Measurements from ENCODE around the gene LYPLAL1.
"Not testable (repeated sequence)": the region's sequence is repeated elsewhere in the genome, so short reads cannot be mapped to it uniquely, and the experiment has no call there.

Gene LYPLAL1

GRCh38 chr1:219232890-219233289 lies 59.2 kb downstream of the LYPLAL1 start:
- Histone ChIP-seq H3K4me1 (ENCODE audit: control insufficient read depth in 1 of 2, insufficient read depth in 2 of 2, low read length in 2 of 2) (no peaks in the 10 kb centered on the region), H3K9me3 (ENCODE audit: control insufficient read depth in 1 of 2, low read length in 2 of 2) (no peaks in the 10 kb centered on the region), H3K36me3 (ENCODE audit: control insufficient read depth in 1 of 2, insufficient read depth in 2 of 2, low read length in 2 of 2) (no peaks in the 10 kb centered on the region), H3K27ac (ENCODE audit: low read depth, low read length) (no peak overlapping the region), H3K9ac (ENCODE audit: low read depth in 1 of 2, low read length in 2 of 2) (no peak overlapping the region), H3K27me3 (ENCODE audit: control insufficient read depth in 1 of 2, insufficient read depth in 2 of 2, low read length in 2 of 2) (no peaks in the 10 kb centered on the region), H3K4me3 (ENCODE audit: low read depth in 1 of 2, low read length in 2 of 2) (no peak overlapping the region)

GRCh38 chr1:219235903-219236481 lies 62.3 kb downstream of the LYPLAL1 start:
- Histone ChIP-seq H3K4me1 (ENCODE audit: control insufficient read depth in 1 of 2, insufficient read depth in 2 of 2, low read length in 2 of 2) (no peaks in the 10 kb centered on the region), H3K9ac (ENCODE audit: low read depth in 1 of 2, low read length in 2 of 2) (no peak overlapping the region), H3K9me3 (ENCODE audit: control insufficient read depth in 1 of 2, low read length in 2 of 2) (no peaks in the 10 kb centered on the region), H3K36me3 (ENCODE audit: control insufficient read depth in 1 of 2, insufficient read depth in 2 of 2, low read length in 2 of 2) (no peaks in the 10 kb centered on the region), H3K27ac (ENCODE audit: low read depth, low read length) (no peak overlapping the region), H3K27me3 (ENCODE audit: control insufficient read depth in 1 of 2, insufficient read depth in 2 of 2, low read length in 2 of 2) (no peaks in the 10 kb centered on the region), H3K4me3 (ENCODE audit: low read depth in 1 of 2, low read length in 2 of 2) (no peak overlapping the region)

DNA sequence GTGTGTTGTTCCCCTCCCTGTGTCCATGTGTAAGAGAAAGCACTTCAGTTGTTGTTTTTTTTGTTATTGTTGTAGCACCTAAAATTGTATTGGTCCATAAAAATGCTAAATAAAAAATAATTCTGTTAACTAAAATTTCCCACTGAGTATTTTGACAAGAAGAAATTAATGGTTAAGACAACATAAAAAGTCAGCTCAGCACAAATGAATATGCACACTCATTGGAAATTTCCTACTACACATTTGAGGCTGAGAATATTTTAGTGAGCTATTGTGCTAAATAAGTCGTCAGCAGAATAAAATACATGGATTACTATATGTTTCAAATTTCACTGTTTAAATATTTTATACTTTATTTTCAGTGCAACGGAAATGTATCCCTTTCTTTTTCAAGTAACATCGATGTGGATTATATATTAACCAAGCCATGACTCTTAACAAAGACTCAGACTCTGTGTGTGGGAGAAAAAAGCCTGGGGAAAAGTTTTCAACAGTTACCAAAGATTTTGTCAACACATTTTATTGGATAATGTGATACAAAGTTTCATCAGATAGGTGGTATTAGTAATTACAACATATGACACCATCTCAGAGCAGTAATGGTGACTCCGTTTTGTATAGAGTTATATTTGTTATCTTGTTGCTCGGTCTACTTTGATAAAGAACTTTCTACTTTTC lies 63.4 kb downstream of the LYPLAL1 start:
- H3K9ac ChIP-seq (ENCODE audit: low read depth in 1 of 2, low read length in 2 of 2) = no peak overlapping the region
- no peaks in the 10 kb centered on the region for H3K27me3 ChIP-seq (ENCODE audit: control insufficient read depth in 1 of 2, insufficient read depth in 2 of 2, low read length in 2 of 2)
- no peaks in the 10 kb centered on the region for H3K36me3 ChIP-seq (ENCODE audit: control insufficient read depth in 1 of 2, insufficient read depth in 2 of 2, low read length in 2 of 2)
- H3K4me1 ChIP-seq (ENCODE audit: control insufficient read depth in 1 of 2, insufficient read depth in 2 of 2, low read length in 2 of 2) = no peaks in the 10 kb centered on the region
- H3K27ac ChIP-seq (ENCODE audit: low read depth, low read length) = no peak overlapping the region
- no peaks in the 10 kb centered on the region for H3K9me3 ChIP-seq (ENCODE audit: control insufficient read depth in 1 of 2, low read length in 2 of 2)
- no peak overlapping the region for H3K4me3 ChIP-seq (ENCODE audit: low read depth in 1 of 2, low read length in 2 of 2)

DNA sequence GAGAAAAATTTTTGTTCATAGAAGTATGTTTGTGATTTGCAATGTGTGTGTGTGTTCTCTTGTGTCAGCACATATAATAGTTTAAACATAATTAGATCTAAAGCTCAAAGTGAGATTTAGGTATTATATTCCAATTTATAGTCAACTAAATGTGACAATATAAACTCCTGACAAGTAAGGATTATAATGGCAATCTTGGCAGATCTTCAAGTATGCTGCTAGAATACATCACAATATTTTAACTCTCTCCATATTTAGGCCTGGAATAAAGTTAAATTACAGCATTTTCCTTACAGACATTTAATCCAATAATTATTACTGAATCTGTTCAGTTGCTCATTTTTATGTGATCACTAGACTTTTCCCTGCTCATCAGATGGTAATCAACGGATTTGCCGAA lies 65.8 kb downstream of the LYPLAL1 start:
- no peaks in the 10 kb centered on the region for H3K27me3 ChIP-seq (ENCODE audit: control insufficient read depth in 1 of 2, insufficient read depth in 2 of 2, low read length in 2 of 2)
- no peaks in the 10 kb centered on the region for H3K9me3 ChIP-seq (ENCODE audit: control insufficient read depth in 1 of 2, low read length in 2 of 2)
- no peak overlapping the region for H3K4me3 ChIP-seq (ENCODE audit: low read depth in 1 of 2, low read length in 2 of 2)
- no peaks in the 10 kb centered on the region for H3K4me1 ChIP-seq (ENCODE audit: control insufficient read depth in 1 of 2, insufficient read depth in 2 of 2, low read length in 2 of 2)
- no peak overlapping the region for H3K27ac ChIP-seq (ENCODE audit: low read depth, low read length)
- H3K36me3 ChIP-seq (ENCODE audit: control insufficient read depth in 1 of 2, insufficient read depth in 2 of 2, low read length in 2 of 2) = no peaks in the 10 kb centered on the region
- H3K9ac ChIP-seq (ENCODE audit: low read depth in 1 of 2, low read length in 2 of 2) = no peak overlapping the region

DNA sequence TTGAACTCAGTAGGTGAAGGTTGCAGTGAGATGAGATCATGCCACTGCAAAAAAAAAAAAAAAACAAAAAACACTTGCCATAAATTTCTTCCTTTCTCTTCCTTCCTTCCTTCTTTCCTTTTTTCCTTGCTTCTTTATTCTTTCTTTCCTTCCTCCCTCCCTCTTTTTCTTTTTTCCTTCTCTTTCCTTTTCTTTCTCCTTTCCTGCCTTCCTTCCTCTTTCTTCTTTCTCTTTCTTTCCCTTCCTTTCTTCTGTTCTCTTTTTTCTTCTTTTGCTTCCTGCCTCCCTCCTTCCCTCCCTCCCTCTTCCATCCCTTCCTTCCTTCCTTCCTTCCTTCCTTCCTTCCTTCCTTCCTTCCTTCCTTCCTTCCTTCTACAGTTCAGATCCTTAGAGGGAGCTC lies 71.2 kb downstream of the LYPLAL1 start:
- no peaks in the 10 kb centered on the region for H3K4me1 ChIP-seq (ENCODE audit: control insufficient read depth in 1 of 2, insufficient read depth in 2 of 2, low read length in 2 of 2)
- no peak overlapping the region for H3K4me3 ChIP-seq (ENCODE audit: low read depth in 1 of 2, low read length in 2 of 2)
- H3K27ac ChIP-seq (ENCODE audit: low read depth, low read length) = no peak overlapping the region
- H3K9ac ChIP-seq (ENCODE audit: low read depth in 1 of 2, low read length in 2 of 2) = no peak overlapping the region
- H3K27me3 ChIP-seq (ENCODE audit: control insufficient read depth in 1 of 2, insufficient read depth in 2 of 2, low read length in 2 of 2) = no peaks in the 10 kb centered on the region
- no peaks in the 10 kb centered on the region for H3K9me3 ChIP-seq (ENCODE audit: control insufficient read depth in 1 of 2, low read length in 2 of 2)
- H3K36me3 ChIP-seq (ENCODE audit: control insufficient read depth in 1 of 2, insufficient read depth in 2 of 2, low read length in 2 of 2) = no peaks in the 10 kb centered on the region

- no peaks in the 10 kb centered on the region for H3K4me1 ChIP-seq (ENCODE audit: control insufficient read depth in 1 of 2, insufficient read depth in 2 of 2, low read length in 2 of 2)
- H3K9ac ChIP-seq (ENCODE audit: low read depth in 1 of 2, low read length in 2 of 2) = no peak overlapping the region
- no peak overlapping the region for H3K4me3 ChIP-seq (ENCODE audit: low read depth in 1 of 2, low read length in 2 of 2)
- H3K27ac ChIP-seq (ENCODE audit: low read depth, low read length) = no peak overlapping the region
- no peaks in the 10 kb centered on the region for H3K36me3 ChIP-seq (ENCODE audit: control insufficient read depth in 1 of 2, insufficient read depth in 2 of 2, low read length in 2 of 2)
- peaks cover 0 to 6% of the 10 kb centered on the region in 2 donors for H3K9me3 ChIP-seq (ENCODE audit: control insufficient read depth in 1 of 2, low read length in 2 of 2)
- H3K27me3 ChIP-seq (ENCODE audit: control insufficient read depth in 1 of 2, insufficient read depth in 2 of 2, low read length in 2 of 2) = no peaks in the 10 kb centered on the region
Observed at GRCh38 chr1:219247441-219247840, 73.8 kb downstream of the LYPLAL1 start.

DNA sequence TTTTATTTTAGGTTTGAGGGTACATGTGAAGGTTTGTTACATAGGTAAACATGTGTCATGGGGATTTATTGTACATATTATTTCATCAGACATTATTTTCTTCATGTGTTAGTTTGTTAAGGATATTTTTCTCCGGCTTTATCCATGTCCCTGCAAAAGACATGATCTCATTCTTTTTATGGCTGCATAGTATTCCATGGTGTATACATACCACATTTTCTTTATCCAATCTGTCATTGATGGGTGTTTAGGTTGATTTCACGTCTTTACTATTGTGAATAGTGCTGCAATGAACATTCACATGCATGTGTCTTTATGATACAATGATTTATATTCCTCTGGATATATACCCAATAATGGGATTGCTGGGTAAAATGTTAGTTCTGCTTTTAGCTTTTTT lies 76.8 kb downstream of the LYPLAL1 start:
- H3K36me3 ChIP-seq (ENCODE audit: control insufficient read depth in 1 of 2, insufficient read depth in 2 of 2, low read length in 2 of 2); H3K4me1 ChIP-seq (ENCODE audit: control insufficient read depth in 1 of 2, insufficient read depth in 2 of 2, low read length in 2 of 2); H3K9ac ChIP-seq (ENCODE audit: low read depth in 1 of 2, low read length in 2 of 2); H3K27ac ChIP-seq (ENCODE audit: low read depth, low read length); H3K4me3 ChIP-seq (ENCODE audit: low read depth in 1 of 2, low read length in 2 of 2); H3K9me3 ChIP-seq (ENCODE audit: control insufficient read depth in 1 of 2, low read length in 2 of 2); H3K27me3 ChIP-seq (ENCODE audit: control insufficient read depth in 1 of 2, insufficient read depth in 2 of 2, low read length in 2 of 2): not testable (repeated sequence)

GRCh38 chr1:219257751-219258150 lies 84.1 kb downstream of the LYPLAL1 start:
- peaks cover 0 to 7% of the 10 kb centered on the region in 2 donors for H3K9me3 ChIP-seq (ENCODE audit: control insufficient read depth in 1 of 2, low read length in 2 of 2)
- H3K27me3 ChIP-seq (ENCODE audit: control insufficient read depth in 1 of 2, insufficient read depth in 2 of 2, low read length in 2 of 2) = no peaks in the 10 kb centered on the region
- no peaks in the 10 kb centered on the region for H3K36me3 ChIP-seq (ENCODE audit: control insufficient read depth in 1 of 2, insufficient read depth in 2 of 2, low read length in 2 of 2)
- no peak overlapping the region for H3K27ac ChIP-seq (ENCODE audit: low read depth, low read length)
- H3K4me1 ChIP-seq (ENCODE audit: control insufficient read depth in 1 of 2, insufficient read depth in 2 of 2, low read length in 2 of 2) = no peaks in the 10 kb centered on the region
- H3K9ac ChIP-seq (ENCODE audit: low read depth in 1 of 2, low read length in 2 of 2) = no peak overlapping the region
- H3K4me3 ChIP-seq (ENCODE audit: low read depth in 1 of 2, low read length in 2 of 2) = no peak overlapping the region

DNA sequence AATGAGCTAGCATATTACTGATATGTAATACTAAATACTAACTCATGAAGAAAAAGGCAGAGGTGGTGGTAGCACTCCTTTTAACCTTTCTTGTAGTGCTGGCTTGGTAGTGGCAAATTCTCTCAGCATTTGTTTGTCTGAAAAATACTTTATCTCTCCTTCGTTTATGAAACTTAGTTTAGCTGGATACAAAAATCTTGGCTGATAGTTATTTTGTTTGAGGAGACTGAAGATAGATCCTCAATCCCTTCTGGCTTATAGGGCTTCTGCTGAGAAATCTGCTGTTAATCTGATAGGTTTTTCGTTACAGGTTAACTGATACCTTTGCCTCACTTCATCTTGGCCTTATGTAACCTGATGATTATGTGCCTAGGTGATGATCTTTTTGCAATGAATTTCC lies 87.8 kb downstream of the LYPLAL1 start:
- no peak overlapping the region for H3K9ac ChIP-seq (ENCODE audit: low read depth in 1 of 2, low read length in 2 of 2)
- H3K27ac ChIP-seq (ENCODE audit: low read depth, low read length) = no peak overlapping the region
- peaks cover 0 to 7% of the 10 kb centered on the region in 2 donors for H3K9me3 ChIP-seq (ENCODE audit: control insufficient read depth in 1 of 2, low read length in 2 of 2)
- no peaks in the 10 kb centered on the region for H3K4me1 ChIP-seq (ENCODE audit: control insufficient read depth in 1 of 2, insufficient read depth in 2 of 2, low read length in 2 of 2)
- H3K36me3 ChIP-seq (ENCODE audit: control insufficient read depth in 1 of 2, insufficient read depth in 2 of 2, low read length in 2 of 2) = no peaks in the 10 kb centered on the region
- no peak overlapping the region for H3K4me3 ChIP-seq (ENCODE audit: low read depth in 1 of 2, low read length in 2 of 2)
- no peaks in the 10 kb centered on the region for H3K27me3 ChIP-seq (ENCODE audit: control insufficient read depth in 1 of 2, insufficient read depth in 2 of 2, low read length in 2 of 2)
